GM21515 (cell line): ENCODE data around the gene KLF4.

Experiments used
- ATAC-seq: cut with Tn5 transposase; IDR thresholded peaks from one replicate; pipeline ENCODE4 v1.9.1; 2021; ENCODE audit not compliant: unreplicated experiment

The KLF4 gene

DNA sequence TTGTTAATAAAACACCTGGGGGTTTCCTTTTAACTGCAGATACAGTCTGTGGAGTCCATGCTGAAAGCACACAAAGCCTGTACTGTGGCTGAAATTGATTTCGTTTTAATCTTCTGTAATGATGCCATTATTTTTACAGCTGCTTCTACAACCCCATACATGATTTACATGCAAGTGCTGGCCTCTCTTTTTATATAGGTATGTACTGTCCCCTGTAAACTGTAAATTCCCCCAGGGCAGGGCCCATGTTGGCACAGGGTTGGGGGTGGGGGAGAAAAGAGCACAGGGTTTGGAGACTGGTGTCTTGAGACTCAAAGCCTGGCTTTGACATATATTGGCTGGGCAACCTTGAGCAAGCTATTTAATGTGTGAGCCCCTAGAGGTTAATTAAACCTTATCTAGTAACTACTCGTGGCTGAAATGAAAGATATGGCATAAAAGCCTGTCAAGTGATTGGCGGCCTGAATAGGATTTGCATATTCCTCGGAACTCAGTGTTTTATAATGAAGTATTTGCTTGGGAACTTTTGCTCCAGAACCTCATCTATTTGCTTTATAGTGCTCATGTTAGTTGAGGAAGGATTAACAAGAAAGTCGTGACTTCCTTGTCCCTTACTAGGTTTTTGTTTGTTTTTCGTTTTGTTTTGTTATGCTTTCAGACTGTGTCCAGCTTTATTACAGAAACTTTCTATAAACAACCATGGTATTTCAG is 34.0 kb downstream of the KLF4 start:
- no peak for ATAC-seq

DNA sequence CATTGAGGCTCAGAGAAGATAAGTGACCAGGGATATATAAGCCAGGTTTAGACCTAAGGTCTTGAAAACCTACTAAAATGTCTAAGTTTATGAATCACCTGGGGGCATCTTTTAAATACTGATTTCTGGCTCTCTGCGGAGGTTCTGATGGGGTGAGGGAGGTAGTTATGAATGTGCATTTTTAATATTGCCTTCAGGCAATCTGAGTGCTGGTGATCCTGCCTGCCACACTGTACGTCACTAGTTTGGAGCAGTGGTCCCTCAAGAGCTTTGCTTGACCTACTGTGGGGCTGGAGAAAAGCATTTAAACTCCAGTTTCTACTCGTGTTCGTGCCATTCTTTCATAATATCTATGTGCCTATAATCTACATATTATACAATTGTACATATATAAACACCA is 36.1 kb downstream of the KLF4 start:
- ATAC-seq, result no peak

DNA sequence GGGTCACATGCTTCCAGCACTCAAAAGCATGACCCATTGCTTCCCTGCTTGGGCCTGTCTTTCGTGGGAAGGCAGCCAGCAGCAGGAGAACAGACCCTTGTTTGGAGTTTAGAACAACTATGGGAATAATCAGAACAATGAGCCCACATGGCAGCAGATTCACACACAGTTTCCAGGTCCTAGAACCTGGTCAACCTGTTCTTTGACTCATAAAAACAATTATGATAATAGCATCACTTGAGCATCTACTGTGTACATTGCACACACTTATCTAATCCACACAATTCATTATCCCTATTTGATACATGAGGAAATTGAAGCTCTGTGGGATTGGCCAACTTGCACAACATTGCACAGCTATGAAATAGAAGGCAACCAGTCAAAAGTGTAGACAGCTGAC is 41.7 kb downstream of the KLF4 start:
- ATAC-seq, result no peak

DNA sequence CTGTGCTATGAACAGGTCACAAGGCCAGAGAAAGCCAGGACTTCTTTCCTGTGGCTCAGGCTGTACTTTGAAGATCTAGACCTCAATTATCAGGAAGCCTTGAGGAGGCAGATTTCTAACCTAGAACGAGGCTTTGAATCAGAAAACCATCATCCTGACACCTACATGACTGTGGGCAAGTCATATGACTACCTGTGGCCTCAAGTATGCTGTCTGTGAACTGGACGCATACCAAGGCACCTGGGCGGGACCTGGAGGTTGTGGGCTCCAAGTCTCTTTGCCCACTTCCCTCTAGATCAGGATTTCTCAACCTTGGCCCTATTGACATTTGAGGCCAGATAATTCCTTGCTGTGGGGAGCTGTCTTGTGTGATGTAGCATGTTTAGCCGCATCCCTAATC is 42.5 kb downstream of the KLF4 start:
- ATAC-seq, result no peak

DNA sequence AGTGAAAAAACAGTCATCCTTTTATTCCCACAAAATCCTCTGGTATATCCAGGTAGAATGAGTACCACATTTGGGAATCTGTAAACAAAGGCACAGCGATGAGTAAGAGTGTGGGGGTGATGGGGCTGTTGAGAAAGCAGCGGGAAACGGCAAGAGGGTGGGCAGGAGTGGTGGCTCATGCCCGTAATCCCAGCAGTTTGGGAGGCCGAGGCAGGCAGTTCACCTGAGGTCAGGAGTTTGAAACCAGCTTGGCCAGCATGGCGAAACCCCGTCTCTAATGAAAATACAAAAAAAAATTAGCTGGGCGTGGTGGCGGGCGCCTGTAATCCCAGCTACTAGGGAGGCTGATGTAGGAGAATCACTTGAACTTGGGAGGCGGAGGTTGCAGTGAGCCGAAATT is 43.1 kb downstream of the KLF4 start:
- ATAC-seq, result no peak

DNA sequence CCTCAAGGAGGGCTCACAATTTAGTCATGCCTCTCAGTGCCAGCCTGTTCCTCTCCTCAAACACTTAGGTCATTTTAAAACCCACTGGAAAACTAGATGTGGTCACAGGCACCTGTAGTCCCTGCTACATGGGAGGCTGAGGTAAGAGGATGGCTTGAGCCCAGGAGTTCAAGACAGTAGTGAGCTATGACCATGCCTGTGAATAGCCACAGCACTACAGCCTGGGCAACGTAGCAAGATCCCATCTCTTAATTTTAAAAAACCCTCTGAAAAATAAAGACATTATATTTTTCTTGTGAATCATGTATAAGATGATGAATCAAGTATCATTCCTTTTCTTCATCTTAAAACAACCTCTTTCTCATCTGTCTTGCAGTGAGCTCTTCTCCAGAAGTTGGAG is 45.8 kb downstream of the KLF4 start:
- ATAC-seq, result no peak

DNA sequence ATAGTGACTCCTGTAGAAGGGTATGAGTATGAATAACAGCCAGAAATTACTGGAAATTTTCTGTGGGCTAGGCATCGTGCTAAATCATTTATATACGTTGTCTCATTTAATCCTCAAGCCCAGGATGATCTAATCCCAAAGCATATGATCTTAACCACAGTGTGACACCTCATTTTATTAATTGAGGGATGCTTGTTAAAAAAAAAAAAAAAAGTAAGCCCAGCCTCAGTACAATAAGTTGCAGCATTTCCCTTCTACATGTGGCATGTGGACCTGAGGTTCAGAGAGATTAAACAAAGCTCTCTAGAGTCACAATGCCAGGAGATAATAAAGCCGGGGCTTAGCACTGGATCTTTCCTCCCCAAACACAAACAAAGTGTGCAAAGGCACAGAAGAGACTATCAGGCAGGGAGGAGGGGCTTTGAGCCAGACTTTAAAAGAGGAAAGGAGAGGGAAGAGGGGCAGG is 49.5 kb downstream of the KLF4 start:
- no peak for ATAC-seq

DNA sequence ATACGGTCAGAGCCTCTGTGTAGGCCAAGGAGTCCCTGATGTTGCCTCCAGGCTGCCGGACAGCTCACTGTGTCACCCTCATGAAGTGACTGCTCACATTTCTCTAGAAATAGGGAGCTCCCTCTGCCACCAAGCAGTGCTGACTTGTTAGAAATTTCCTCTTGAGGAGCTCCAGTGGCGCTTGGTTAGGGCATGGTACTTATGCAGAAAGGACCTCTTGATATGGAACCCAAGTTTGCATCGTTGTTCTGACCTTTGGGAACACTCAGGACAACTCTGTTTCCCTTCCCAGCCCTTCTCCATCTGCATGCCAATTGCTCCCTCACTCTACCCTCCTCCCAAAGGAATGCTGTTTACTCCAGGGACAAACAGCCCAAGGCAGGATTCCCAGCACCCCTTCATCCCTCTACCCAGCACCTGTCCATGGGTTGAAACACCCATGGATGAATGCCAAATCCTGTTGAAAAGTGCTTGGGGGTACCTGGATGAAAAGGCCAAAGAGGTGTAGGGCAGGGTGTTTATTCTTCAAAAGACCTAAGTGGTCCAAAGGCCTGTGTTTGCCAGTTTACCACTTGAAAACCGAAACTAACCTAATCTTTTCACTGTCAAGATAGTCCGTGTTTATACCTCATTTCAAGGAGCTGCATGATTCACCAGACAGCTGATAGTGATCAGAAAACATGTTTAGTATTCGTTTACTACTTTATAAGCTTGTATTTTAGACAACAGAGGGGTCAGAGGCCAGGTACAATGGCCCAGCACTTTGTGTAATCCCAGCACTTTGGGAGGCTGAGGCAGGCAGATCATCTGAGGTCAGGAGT is 51.1 kb downstream of the KLF4 start:
- no peak for ATAC-seq

DNA sequence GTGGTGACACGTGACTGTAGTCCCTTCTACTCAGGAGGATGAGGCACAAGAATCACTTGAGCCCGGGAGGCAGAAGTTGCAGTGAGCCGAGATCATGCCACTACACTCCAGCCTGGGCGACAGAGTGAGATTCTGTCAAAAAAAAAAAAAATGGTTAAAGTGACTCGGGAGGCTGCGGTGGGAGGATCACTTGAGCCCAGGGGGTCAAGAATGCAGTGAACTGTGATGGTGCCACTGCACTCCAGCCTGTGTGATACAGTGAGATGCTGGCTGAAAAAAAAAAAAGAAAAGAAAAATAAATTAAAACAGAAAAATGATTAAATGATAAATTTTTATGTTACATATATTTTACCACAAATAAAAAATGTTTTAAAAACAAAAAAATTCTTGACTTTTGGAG is 51.9 kb downstream of the KLF4 start:
- no peak for ATAC-seq

DNA sequence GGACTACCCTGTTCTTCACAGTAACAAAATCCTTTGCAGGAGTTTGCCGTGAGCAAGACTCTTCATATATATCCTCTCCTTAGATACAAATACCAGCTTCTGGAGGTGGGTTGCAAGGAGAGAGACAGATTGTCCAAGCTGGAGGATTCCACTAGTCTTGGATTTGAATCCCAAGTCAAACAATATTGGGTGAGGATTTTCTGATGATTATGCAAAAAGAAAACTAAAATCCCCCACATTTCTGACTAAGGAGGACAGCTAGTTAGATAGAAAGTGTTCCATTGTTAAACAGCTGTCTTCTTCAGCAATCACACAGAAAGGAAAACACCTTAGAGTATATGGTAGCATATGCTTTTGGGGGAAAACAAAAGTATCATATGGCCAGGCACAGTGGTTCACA is 54.2 kb downstream of the KLF4 start:
- ATAC-seq, result no peak
